HG03097 (cell line): ENCODE results near the gene ITPR2.
"Not testable (repeated sequence)": the region's sequence is repeated elsewhere in the genome, so short reads cannot be mapped to it uniquely, and the experiment has no call there.

Experiments used
- ATAC-seq: cut with Tn5 transposase; IDR thresholded peaks from one replicate; pipeline ENCODE4 v1.9.1; 2021; ENCODE audit not compliant: unreplicated experiment, low FRiP score

Gene ITPR2

DNA sequence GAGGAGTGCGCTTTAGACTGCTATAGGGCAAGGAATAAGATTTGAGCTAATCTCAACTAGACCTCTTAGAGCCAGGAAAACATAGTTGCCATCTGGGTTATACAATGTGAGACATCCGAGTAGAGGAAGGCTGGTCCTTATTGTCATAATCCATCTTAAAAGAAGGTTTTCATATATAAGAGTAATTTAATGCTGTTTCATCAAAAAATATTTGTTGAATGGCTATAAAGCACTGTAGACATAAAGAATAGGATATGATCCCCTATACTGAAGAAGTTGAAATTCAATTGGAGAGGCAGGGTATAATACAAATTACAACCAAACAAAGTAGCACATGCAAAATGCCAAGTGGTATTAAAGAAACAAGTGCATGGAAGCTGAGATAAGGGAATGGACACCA is 343.1 kb downstream of the ITPR2 start:
- no peak for ATAC-seq

- no peak for ATAC-seq
Measured at GRCh38 chr12:26488351-26488750, 344.6 kb downstream of the ITPR2 start.

DNA sequence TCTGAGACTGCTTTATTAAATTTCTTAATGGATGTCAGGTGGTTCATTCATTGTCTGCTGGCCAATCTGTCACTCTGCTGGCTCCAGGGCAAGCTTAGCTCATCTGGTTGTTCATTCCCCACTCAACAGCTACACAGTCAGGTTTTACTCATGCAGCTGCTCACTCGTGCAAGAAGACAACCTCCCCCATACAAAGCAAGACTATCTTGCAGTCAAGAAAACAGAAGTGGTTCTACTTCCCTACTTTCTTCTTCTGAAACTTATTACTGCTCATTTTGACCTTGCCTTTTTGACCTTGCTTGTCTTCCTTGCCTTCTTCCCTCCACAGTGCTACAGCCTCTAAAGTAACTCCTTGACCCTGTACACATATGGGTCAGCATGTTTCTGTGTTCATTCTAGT is 359.7 kb downstream of the ITPR2 start:
- peak; percentile 79 for ATAC-seq

DNA sequence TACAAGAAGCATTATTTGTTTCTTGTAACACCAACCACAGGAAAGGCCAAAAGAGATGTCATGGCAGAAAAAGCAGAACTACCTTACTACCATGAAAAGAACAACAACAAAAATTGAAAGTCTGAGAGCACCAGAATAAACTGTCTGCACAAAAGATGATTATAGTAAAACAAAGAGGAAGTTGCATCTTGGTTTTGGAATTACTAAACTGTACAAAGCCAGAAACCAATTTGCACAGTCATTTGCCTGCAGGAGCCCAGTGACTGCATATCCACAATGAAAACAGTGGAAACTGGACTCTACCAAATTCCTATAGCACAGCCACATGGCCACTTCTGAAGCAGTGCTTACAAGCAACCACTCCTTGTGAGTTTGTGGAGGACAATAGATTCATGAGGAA is 361.4 kb downstream of the ITPR2 start:
- ATAC-seq, result peak; percentile 62

- no peak for ATAC-seq
Measured at GRCh38 chr12:26469421-26470180, 363.4 kb downstream of the ITPR2 start.

GRCh38 chr12:26467351-26467750 is 365.6 kb downstream of the ITPR2 start:
- ATAC-seq, result no peak

- ATAC-seq, result no peak
Measured at GRCh38 chr12:26466726-26467125, 366.3 kb downstream of the ITPR2 start.

DNA sequence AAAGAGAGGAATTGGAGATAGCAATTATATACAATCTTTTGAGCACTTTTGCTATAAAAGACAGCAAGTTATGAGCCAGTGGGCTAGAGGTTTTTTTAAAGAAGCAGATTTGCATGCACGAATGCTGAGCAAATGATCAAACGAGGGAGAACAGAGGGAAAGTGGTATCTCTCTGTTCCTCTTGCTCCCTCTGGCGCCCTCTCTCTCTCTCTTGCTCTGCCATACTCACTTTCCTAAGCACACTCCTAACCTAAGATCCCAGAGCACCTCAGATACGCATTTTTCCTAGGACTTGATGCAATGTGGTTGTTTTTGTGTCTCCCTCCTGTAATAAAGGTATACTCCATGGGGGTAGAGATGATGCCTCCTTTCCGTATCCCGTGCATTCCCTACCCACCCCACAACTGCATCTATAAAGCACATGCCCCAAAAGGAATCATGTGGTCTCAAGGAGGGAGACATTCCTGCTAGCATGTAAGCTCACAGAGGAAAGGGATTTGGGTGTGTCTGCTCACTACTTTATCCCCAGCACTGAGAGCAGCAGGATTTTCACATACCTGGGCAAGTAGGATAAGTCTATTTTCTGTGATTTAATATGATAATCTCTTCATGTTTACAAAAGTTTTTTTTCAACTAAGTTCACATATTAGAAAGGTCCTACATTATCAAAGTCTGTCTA is 367.4 kb downstream of the ITPR2 start:
- no peak for ATAC-seq

- no peak for ATAC-seq
Measured at GRCh38 chr12:26461776-26462175, 371.2 kb downstream of the ITPR2 start.

DNA sequence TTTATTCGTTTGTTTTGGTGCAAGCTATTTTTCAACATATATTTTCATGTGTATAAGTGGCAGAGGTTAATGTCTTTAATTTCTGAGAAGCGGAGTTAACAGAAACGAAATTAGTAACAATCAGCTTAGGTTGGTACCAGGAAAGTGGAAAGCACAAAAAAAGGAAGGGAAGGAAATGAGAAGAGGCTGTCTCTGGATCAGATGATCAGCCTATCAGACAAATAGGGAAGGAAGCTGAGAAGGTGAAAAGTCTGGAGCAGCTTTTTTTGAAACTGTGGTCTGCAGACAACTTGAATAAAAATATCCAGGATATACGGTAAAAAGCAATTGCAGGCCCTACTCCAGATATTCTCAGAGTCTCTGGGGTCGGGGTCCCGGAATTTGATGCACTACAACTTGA is 372.6 kb downstream of the ITPR2 start:
- ATAC-seq, result no peak

- no peak for ATAC-seq
Measured at GRCh38 chr12:26455936-26456574, 376.9 kb downstream of the ITPR2 start.

- no peak for ATAC-seq
Measured at GRCh38 chr12:26453246-26453645, 379.7 kb downstream of the ITPR2 start.

DNA sequence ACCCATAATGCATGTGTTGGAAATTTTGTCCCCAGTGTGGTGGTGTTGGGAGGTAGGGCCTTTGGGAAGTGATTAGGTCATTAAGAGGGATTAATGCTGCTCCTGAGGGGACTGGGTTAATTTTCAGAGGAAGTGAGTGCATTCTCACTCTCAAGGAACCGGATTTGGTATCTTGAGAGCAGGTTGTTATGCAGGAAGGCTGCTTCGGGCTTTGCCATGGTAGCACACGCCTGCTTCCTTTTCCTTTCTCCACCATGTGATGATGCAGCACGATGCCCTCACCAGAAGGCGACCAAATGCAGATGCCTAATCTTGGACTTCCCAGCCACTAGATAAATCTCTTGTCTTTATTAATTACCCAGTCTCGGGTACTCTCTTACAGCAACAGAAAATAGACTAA is 380.5 kb downstream of the ITPR2 start:
- ATAC-seq, result no peak

- no peak for ATAC-seq
Measured at GRCh38 chr12:26451763-26452162, 381.2 kb downstream of the ITPR2 start.

DNA sequence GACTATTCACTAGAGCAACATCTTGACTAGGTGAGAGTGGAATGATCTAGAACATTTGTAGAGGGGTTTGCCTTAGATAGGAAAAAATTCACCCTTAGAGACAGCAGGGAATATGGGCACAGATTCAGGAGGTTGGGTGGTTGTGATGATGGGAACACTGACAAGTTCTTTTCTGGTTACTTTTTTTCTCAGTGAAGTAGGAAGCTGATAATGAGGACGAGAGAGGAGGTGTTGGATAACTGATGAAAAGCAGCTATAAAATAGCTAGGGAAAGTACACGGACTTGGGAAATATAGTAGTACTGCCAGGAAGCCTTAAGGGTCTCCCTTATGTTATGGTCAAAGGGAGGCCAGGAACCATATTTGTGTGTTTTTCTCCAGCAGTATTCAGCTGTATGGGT is 387.1 kb downstream of the ITPR2 start:
- no peak for ATAC-seq

- ATAC-seq, result no peak
Measured at GRCh38 chr12:26443309-26443708, 389.7 kb downstream of the ITPR2 start.

DNA sequence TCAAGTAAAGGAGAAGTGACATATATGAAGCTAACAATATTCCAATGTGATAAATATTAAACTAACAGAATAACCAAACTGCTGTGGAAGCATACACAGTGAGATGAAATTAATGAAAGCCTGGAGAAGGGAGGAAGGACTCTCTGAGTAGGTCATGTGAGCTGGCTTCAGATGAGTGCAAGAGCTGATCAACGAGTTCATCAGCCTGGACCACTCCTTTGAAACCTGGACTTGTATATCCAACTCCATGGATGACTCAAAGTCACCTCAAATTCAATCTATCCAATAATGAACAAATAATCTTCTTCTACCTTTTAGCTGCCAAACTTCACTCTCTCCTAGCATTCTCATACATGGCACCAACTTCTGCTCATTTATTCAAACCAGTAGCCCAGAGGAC is 391.6 kb downstream of the ITPR2 start:
- ATAC-seq, result no peak

GRCh38 chr12:26435069-26435404 is 398.0 kb downstream of the ITPR2 start:
- ATAC-seq, result no peak

DNA sequence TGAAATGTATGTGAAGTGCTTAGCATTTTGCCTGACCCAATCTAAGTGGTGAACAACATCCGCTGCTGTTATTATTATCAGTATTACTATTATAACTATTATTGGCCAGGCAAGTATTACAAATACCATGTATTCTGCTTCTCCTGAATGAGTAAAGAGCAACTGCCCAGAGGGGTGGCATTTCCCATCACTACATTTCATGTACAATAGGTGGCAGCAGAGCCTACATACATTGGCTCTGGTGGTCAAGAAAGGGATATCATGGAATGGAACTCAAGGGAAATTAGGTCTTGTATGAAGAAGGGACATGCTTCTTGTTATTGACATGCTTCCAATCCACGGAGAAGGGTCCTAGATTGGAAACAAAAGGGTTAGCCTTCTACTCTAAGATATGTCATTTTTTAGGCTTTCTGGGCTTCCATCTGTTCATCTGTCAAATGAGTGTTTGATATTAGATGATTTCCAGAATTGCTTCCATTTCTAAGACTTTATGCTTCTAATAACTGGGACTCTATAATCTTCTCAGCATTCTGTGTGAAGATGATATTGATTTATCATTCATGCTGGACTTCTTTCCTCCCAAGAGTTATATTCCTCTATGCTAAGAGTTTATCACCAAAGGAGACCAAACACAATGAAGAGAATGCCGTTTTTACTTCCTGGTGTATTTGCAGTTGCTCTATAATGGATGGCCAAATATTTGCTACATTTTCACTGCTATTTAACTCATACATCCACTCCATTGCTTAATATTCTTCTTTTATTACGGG is 398.5 kb downstream of the ITPR2 start:
- ATAC-seq, result peak; percentile 67

DNA sequence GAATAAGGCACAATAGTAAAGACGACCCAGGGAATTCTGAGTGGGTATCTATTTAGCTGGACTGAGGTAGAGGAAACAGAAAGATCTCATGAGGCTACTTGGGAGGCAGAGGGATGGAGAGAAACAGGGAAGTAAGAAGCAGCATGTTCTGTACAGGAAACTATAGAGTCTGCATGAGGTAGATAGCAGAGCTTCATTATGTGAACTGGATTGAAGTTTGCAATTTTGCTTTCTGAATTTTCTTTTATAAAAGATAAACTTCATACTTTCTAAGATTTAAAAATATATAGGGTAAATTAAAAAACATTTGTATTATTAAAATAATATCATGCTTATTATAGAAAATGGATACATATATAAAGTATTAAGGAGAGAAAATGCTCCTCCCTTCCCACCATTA is 399.3 kb downstream of the ITPR2 start:
- not testable (repeated sequence) for ATAC-seq

- ATAC-seq, result no peak
Measured at GRCh38 chr12:26431211-26431610, 401.8 kb downstream of the ITPR2 start.
